H1 (cell line): ENCODE data around the gene RNF13. TPM values are rescaled to one million over a fixed set of nuclear protein-coding genes. Genes with fewer than 3 reads are reported as not detected.

Experiments
- ASH2L ChIP-seq: fragments of 200-600, 300-600 bp; sonication (generic); IDR thresholded peaks from one replicate; pipeline ENCODE4 v1.7.1; 2017; ENCODE audit warnings: low read length
- BRCA1 ChIP-seq: IDR thresholded peaks from 2 replicates; pipeline ENCODE4 v1.6.1; 2012; ENCODE audit warnings: low read depth, low read length, improper control_type of control experiment
- CBX8 ChIP-seq: fragments of 300-800, 300-1000 bp; sonication (generic); IDR thresholded peaks from 2 replicates; pipeline ENCODE4 v1.7.1; 2016; ENCODE audit warnings: low read depth, low read length, borderline replicate concordance
- CHD7 ChIP-seq: fragments of 300-600 bp; sonication (generic); IDR thresholded peaks from 2 replicates; pipeline ENCODE4 v1.7.1; 2012; ENCODE audit warnings: low read length, moderate library complexity, mild to moderate bottlenecking, inconsistent platforms; ENCODE audit not compliant: insufficient replicate concordance
- POLR2AphosphoS5 ChIP-seq: IDR thresholded peaks from 2 replicates; pipeline ENCODE4 v1.6.1; 2011; ENCODE audit warnings: low read depth, low read length
- RAD21 ChIP-seq, 2 experiments: IDR thresholded peaks in 1 of 2; conservative IDR thresholded peaks in 1 of 2; 2 replicates each; pipeline ENCODE4 v1.6.1; 2011; ENCODE audit warnings: low read depth in 2 of 2, low read length in 2 of 2, improper control_type of control experiment in 1 of 2, inconsistent platforms in 1 of 2, mild to moderate bottlenecking in 1 of 2, moderate library complexity in 1 of 2
- RXRA ChIP-seq: IDR thresholded peaks from 2 replicates; pipeline ENCODE4 v1.6.1; 2011; ENCODE audit warnings: low read depth, mild to moderate bottlenecking, low read length, moderate library complexity; ENCODE audit not compliant: insufficient read depth
- SAP30 ChIP-seq: fragments of 300-600 bp; sonication (generic); IDR thresholded peaks from 2 replicates; pipeline ENCODE4 v1.7.1; 2012; ENCODE audit warnings: low read length, moderate library complexity, mild to moderate bottlenecking, inconsistent platforms; ENCODE audit not compliant: insufficient read depth, insufficient replicate concordance
- SP2 ChIP-seq: IDR thresholded peaks from 2 replicates; pipeline ENCODE4 v1.6.1; 2012; ENCODE audit warnings: mild to moderate bottlenecking, low read length, inconsistent platforms
- YY1 ChIP-seq: IDR thresholded peaks from 2 replicates; pipeline ENCODE4 v1.6.1; 2011; ENCODE audit warnings: low read depth, mild to moderate bottlenecking, low read length
- polyA plus RNA-seq, 7 experiments: library from polyadenylated mRNA; depleted of rRNA in 3 of 7; stranded (reverse) in 5 of 7; unstranded in 2 of 7; fragments of >200 nt in 5 of 7; fragments of 200-250 nt in 2 of 7; gene quantifications; 1 replicate in 5 of 7; 2 replicates in 1 of 7; 4 replicates in 1 of 7; pipeline versions ENCODE4 v1.2.1 to v1.2.3, GENCODE V29; 2011 to 2013; ENCODE audit warnings: missing spikeins in 2 of 7, mixed read lengths in 2 of 7
- total RNA-seq: library from RNA; stranded (reverse); fragmentation: NEBNext Ultra II Directional; extraction: Animal tissue kit (Norgen Biotek cat#: 25700); gene quantifications from 2 replicates; pipeline ENCODE4 v1.2.1, GENCODE V29; 2021

Gene RNF13
- total and polyA plus RNA-seq, 2 of the 8 experiments (the other 6 are each of a cell fraction or from before 2014, with no cell fraction given) = 19.4 to 35.4 TPM

GRCh38 chr3:149830902-149831301, 17.9 kb downstream of the RNF13 start (continued):
- no peak for TF ChIP-seq CHD7
- TF ChIP-seq RAD21 (IDR thresholded peaks at IDR 0.05 in 1 of 2, conservative IDR thresholded peaks at IDR 0.05 in 1 of 2; ENCODE audit: low read depth in 2 of 2, low read length in 2 of 2) = no peak
- TF ChIP-seq BRCA1 = no peak
- TF ChIP-seq SAP30 = no peak
- TF ChIP-seq CBX8 = no peak
- no peak for TF ChIP-seq ASH2L
- TF ChIP-seq RXRA = no peak
- TF ChIP-seq SP2 = no peak
- no peak for TF ChIP-seq POLR2AphosphoS5
- TF ChIP-seq YY1 = no peak
- TF ChIP-seq, all 59 proteins: peak for 0
